Body of pancreas (tissue), 4 donors: ENCODE data around the gene INTS11.

ENCODE experiments used
- CTCF ChIP-seq, 7 experiments: fragments of 450-650 bp in 4 of 7; fragments of 200-600 bp in 3 of 7; sonication (generic) in 3 of 7; IDR thresholded peaks; one replicate each; pipeline ENCODE4 v1.5.1; 2016 to 2019; ENCODE audit warnings: antibody characterized with exemption in 7 of 7
- POLR2A ChIP-seq, 3 donors: fragments of 450-650 bp; IDR thresholded peaks; one replicate each; pipeline ENCODE4 v1.6.1; 2016; ENCODE audit warnings: antibody characterized with exemption in 3 of 3, mild to moderate bottlenecking in 2 of 3

GRCh38 chr1:1268284-1268682, 56.2 kb downstream of the INTS11 start:
- no peak for TF ChIP-seq CTCF (IDR thresholded peaks at IDR 0.05)
- no peak for TF ChIP-seq POLR2A (IDR thresholded peaks at IDR 0.05)
